Dedifferentiated amniotic fluid mesenchymal stem cell (primary cell): ENCODE data around the gene CILP2.

Experiments
- DNase-seq: peaks from one replicate; pipeline ENCODE4 v3.0.0-alpha.2; 2016; ENCODE audit errors: extremely low spot score

CILP2 gene

DNA sequence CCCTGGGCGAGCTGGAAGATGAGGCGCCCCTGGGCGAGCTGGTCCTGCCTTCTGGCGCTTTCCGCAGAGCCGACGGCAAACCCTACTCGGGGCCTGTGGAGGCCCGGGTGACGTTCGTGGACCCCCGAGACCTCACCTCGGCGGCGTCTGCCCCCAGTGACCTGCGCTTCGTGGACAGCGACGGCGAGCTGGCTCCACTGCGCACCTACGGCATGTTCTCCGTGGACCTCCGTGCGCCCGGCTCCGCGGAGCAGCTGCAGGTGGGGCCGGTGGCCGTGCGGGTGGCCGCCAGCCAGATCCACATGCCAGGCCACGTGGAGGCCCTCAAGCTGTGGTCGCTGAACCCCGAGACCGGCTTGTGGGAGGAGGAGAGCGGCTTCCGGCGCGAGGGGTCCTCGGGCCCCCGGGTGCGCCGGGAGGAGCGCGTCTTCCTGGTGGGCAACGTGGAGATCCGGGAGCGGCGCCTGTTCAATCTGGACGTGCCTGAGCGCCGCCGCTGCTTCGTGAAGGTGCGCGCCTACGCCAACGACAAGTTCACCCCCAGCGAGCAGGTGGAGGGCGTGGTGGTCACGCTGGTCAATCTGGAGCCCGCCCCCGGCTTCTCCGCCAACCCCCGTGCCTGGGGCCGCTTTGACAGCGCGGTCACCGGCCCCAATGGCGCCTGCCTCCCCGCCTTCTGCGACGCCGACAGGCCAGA lies 6.3 kb downstream of the CILP2 start:
- DNase-seq, result no peak

DNA sequence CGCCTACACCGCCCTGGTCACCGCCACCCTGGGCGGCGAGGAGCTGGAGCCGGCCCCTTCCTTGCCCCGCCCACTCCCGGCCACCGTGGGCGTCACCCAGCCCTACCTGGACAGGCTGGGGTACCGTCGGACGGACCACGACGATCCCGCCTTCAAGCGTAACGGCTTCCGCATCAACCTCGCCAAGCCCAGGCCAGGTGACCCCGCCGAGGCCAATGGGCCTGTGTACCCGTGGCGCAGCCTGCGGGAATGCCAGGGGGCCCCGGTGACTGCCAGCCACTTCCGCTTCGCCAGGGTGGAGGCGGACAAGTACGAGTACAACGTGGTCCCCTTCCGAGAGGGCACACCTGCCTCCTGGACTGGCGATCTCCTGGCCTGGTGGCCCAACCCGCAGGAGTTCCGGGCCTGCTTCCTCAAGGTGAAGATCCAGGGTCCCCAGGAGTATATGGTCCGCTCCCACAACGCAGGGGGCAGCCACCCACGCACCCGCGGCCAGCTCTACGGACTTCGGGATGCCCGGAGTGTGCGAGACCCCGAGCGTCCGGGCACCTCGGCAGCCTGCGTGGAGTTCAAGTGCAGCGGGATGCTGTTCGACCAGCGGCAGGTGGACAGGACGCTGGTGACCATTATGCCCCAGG lies 7.0 kb downstream of the CILP2 start:
- no peak for DNase-seq

DNA sequence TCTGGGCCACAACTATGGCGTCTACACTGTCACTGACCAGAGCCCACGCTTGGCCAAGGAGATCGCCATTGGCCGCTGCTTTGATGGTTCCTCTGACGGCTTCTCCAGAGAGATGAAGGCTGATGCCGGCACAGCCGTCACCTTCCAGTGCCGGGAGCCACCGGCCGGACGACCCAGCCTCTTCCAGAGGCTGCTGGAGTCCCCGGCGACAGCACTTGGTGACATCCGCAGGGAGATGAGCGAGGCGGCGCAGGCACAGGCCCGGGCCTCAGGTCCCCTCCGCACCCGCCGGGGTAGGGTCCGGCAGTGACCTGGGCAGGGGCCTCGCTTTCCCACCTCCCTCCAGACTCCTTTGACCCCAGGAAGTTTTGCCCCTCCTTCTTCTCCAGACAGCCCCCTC lies 7.6 kb downstream of the CILP2 start:
- no peak for DNase-seq

- no peak for DNase-seq
Measured at GRCh38 chr19:19546751-19547162, 8.7 kb downstream of the CILP2 start.

- no peak for DNase-seq
Measured at GRCh38 chr19:19547674-19548336, 9.7 kb downstream of the CILP2 start.

DNA sequence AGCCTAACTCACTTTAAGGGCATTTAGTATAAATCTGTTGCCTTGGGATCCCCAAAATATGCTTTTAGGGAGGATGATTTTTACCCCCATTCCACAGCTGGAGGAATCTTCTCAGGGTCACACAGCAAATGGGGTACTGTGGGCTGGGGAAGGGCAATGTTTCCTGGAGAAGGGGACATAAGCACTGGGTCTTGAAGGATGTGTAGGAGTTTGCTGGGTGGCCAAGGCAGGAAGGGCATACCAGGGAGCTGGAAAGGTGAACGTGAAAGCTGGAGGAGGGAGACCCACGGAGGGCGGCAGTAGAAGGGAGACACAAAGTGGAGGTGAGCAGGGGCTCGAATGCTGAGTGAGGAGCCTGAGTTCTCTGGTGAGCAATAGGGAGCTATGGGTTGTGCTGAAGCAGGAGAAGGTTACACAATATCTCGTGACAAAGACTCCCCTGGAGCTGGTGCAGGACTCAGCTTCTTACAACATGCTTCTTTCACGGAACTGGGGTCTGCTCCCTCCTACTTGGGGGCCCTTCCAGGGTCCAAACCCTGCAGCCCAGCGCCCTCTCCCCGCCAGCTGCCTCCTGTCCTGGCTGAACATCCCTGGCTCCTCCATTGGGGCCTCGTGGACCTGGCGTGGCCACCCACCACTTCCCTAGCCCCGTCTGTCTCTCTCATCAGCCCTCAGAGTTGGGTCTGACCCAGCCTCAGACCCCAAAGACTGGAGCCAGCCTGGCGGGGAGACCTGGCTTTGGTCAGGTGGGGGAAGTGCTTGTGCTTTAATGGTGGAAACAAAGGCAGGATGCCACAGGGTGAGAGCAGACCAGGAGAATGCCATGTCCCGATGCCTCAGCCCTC lies 11.1 kb downstream of the CILP2 start:
- no peak for DNase-seq

GRCh38 chr19:19549804-19550464 lies 11.9 kb downstream of the CILP2 start:
- DNase-seq, result no peak

DNA sequence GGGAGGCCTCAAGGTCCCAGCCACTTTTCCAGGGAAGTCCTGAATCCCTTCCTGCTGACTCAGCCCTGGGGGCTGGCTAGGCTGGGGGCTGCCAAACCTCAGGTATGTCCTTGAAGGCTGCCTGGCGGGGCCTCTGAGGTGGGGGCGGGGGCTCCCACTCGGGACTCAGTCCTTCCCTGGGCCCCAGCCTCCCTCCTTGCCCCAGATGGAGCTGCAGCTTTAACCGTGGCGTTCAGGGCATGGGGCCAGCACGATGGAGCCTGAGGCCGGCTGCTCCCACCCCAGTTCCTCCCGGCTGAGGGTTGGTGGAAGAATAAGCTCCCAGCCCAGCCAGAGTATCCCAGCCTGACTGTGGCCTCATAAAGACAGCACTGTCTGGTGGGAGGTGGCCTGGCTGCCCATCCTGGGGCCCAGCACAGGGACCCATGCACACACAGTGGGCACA lies 12.4 kb downstream of the CILP2 start:
- DNase-seq, result no peak

GRCh38 chr19:19550972-19551852 lies 13.1 kb downstream of the CILP2 start:
- DNase-seq, result no peak

- DNase-seq, result no peak
Measured at GRCh38 chr19:19551853-19552192, 13.8 kb downstream of the CILP2 start.

DNA sequence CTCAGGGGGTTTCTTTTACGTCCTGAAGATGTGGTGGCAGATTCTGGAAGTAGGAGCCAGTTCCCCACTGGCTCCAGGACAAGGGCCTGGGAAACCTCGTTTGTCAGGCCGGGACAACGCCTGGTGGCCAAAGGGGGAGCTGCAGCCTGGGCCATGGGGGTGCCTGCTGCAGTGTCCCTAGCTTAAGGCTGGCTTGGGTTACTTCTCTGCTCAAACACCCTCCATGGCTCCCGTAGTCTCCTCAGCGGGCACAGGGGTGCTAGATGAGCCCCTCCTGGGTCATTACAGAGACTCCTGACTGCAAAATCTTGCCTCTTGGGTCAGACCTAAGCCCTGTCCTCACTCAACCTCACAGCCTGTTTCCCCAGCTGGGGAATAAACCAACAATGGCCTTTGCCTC lies 14.7 kb downstream of the CILP2 start:
- no peak for DNase-seq

DNA sequence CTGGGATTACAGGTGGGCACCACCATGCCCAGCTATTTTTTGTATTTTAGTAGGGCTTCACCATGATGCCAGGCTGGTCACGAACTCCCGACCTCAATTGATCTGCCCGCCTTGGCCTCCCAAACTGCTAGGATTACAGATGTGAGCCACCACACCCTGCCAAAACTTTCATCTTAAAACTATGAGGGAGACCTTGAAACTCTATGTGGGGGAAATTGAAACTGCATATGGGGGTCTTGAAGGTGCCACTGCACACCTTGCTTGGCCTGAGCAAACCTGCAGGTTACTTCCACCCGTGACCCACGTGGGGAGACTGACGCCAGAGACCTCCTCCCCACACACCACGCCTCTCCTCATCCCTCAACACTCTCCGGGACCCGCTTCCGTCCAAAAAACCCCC lies 15.6 kb downstream of the CILP2 start:
- no peak for DNase-seq

DNA sequence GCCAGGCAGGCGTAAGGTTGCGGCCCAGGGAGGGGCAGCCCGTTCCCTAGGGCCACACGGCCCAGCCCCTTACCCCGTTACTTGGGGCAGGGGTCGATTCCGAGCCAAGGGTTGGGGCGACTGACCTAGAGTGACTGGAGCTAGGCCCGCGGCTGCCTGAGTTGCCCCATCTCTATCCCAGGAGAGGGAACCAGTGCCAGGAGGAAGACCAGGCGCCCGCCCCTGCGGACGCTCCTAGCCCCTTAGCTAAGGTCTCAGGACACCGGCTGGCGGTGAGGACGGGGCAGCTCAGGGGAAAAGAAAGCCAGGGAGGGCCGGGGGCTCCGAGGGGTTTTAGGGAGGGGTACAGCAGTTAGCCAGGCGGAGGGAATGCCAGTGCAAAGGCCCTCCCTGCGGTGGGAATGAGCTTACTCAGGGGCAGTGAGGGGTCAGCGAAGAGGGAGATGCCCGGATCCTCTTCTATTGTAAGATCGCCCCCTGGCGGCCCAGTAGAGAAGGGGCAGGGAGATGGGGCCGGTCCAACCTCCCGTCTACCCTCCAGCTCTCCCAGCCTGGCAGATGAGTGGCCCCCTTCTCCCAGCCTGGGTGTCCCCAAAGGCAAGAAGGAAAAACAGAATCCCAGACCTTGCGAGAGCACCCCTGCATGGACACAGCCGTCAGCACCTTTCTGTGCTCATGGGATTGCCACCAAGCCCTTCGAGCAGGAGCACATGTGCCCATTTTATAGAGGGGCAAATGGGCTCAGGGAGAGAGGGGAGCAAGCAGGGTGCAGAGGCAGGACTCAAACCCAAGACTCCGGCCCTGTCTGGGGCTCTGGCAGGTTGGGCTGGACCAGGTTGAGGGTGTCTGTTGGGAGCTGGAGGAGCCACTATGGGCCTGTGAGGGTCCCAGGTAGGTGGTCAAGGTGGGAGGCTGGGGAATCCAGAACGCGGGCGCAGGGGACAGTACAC lies 16.3 kb downstream of the CILP2 start:
- no peak for DNase-seq

DNA sequence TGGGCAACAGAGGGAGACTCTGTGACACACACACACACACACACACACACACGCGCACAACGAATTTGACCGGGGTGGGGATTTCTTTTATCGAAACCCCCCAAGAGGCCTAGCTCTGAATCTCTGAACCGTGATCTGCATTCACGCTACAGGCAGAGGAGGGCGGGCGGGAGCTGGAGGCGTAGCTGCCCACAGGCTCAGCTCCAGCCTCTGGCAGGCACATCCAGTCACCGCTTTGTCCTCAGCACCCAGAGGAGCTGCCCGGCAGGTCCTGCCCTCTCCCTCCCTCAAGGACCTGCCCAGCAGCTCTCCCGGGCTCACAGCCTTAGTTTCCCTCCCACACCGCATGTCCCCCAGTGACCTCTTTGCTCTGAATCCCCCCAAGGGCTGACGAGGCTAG lies 20.0 kb downstream of the CILP2 start:
- no peak for DNase-seq

DNA sequence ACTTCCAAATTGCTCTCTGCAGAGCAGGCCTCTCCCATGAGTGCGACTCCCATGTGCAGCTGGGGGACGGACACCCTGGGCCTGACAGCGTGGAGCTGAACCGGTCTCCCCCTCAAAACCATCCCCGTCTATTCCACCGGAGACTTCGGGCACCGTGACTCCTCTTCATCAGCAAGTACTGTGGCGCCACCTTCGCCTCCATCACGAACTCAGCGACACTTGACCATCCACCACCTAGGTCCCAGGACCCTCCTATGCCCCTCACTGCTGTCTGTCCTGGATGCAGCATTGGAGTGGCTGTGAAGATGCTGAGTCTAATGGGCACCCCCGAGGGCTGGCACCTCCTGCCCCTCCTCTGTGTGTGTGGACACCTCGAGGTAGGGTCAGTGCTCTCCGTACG lies 20.6 kb downstream of the CILP2 start:
- no peak for DNase-seq

DNA sequence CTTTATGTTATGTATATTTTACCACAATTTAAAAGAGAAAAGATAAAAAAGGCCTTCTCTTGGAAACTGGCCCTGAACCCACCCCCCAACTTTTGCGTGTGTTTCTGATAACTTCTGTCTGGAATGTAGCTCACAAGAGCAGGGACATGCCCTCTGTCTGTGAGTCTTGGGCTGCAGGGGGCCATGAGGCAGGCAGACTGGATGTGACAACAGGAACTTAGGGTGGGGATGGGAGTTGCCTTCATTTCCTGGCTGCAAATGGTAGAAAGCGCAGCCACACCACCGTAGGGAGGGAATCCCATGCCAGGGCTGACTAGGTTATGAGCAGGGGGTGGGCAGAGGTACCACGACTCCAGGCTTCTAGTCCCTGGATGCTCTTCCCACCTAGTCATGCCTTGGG lies 21.9 kb downstream of the CILP2 start:
- DNase-seq, result no peak

DNA sequence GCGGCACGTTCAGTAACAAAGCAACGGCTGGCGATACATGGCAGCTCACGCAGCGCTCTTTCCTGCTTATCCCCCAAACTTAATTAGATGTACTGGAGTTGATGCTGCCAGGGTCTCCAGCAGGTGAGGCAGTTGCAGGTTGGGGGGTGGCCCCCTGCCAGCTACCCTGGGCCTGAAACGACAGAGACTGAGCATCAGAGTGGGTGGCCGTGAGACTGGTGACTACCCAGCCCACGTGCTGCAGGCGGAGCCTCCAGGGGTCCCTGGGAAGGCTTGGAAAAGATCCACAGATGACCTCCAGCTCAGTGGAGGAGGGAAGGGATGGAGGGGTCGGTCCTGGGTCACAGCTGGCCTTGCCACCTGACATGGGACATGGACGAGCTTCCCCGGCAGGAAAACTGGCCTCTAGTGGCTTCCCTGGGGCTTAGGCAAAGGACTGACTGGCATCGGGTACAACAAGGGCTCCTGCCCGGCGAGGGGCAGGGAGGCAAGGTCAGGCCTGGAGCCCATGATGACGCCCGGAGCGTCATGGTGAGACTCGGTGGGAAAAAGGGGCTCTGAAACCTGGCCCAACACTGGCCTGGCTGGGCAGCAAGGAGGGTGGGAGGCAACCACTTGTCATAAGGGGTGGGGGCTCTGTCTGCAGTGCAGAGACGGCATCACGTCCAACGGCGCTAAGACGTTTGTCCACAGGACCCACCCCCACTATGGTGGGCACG lies 24.0 kb downstream of the CILP2 start:
- no peak for DNase-seq

- DNase-seq, result no peak
Measured at GRCh38 chr19:19562665-19563347, 24.7 kb downstream of the CILP2 start.
